Right atrium auricular region (tissue), 2 donors: ENCODE data around the gene NRSN2. TPM values are rescaled to one million over a fixed set of nuclear protein-coding genes. Genes with fewer than 3 reads are reported as not detected.

Source experiments
- DNase-seq: peaks from one replicate; pipeline ENCODE4 v3.0.0-alpha.2; 2019; ENCODE audit warnings: low spot score
- H3K27ac ChIP-seq, 2 donors: fragments of 200-600 bp; sonication (generic); 1 replicate in 1 of 2; 2 replicates in 1 of 2; pipeline ENCODE4 v1.5.1; 2016 to 2019
- H3K27me3 ChIP-seq, 2 donors: fragments of 200-600 bp; sonication (generic); one replicate each; pipeline versions ENCODE4 v1.5.1 to v1.6.0; 2017 to 2019
- H3K36me3 ChIP-seq: fragments of 200-600 bp; sonication (generic); one replicate; pipeline ENCODE4 v1.5.1; 2016
- H3K4me1 ChIP-seq, 2 donors: fragments of 200-600 bp; sonication (generic); one replicate each; pipeline versions ENCODE4 v1.5.1 to v1.6.0; 2017 to 2019
- H3K4me3 ChIP-seq, 2 donors: fragments of 200-600 bp; sonication (generic); 1 replicate in 1 of 2; 2 replicates in 1 of 2; pipeline ENCODE4 v1.5.1; 2017 to 2019; ENCODE audit warnings: mild to moderate bottlenecking in 1 of 2, moderate library complexity in 1 of 2
- H3K9me3 ChIP-seq, 2 donors: fragments of 200-600 bp; sonication (generic); one replicate each; pipeline ENCODE4 v1.5.1; 2019
- CTCF ChIP-seq, 2 donors: fragments of 200-600 bp; sonication (generic); IDR thresholded peaks; one replicate each; pipeline ENCODE4 v1.5.1; 2019; ENCODE audit warnings: antibody characterized with exemption in 2 of 2
- total RNA-seq, 2 donors: library from RNA; depleted of rRNA; stranded (reverse); fragments of >200 nt; gene quantifications; one replicate each; pipeline ENCODE4 v1.1.0, GENCODE V29; 2016

The NRSN2 gene
- total RNA-seq, 2 donors from 2014 or later, result 30.6 to 30.7 TPM

GRCh38 chr20:346033-346639 is 775 bp upstream of the NRSN2 start:
- peak overlapping the region; percentile 94 to 95 for H3K27ac ChIP-seq

GRCh38 chr20:347317-347639 is 367 bp downstream of the NRSN2 start:
- no peak for TF ChIP-seq CTCF (IDR thresholded peaks at IDR 0.05)
- peaks cover 0 to 19% of the 10 kb centered on the region in 2 donors for H3K4me1 ChIP-seq
- H3K36me3 ChIP-seq, result no peaks in the 10 kb centered on the region
- H3K27me3 ChIP-seq, result no peaks in the 10 kb centered on the region
- peak overlapping the region; percentile 94 to 95 for H3K27ac ChIP-seq
- H3K9me3 ChIP-seq, result no peaks in the 10 kb centered on the region
- peak overlapping the region; percentile 51 to 84 for H3K4me3 ChIP-seq
- DNase-seq, result no peak

More at GRCh38 chr20:346033-346639, 775 bp upstream of the NRSN2 start:
- H3K4me1 ChIP-seq, result peaks cover 0 to 19% of the 10 kb centered on the region in 2 donors
- no peak for DNase-seq
- H3K27me3 ChIP-seq, result no peaks in the 10 kb centered on the region
- no peaks in the 10 kb centered on the region for H3K36me3 ChIP-seq
- TF ChIP-seq CTCF (IDR thresholded peaks at IDR 0.05), result no peak
- peaks cover 0 to 5% of the 10 kb centered on the region in 2 donors for H3K9me3 ChIP-seq
- peak overlapping the region; percentile 51 to 84 for H3K4me3 ChIP-seq

- H3K4me3 ChIP-seq, result peak overlapping the region; percentile 51 to 84
- no peak for TF ChIP-seq CTCF (IDR thresholded peaks at IDR 0.05)
- H3K27ac ChIP-seq, result peak overlapping the region; percentile 94 to 95
- no peaks in the 10 kb centered on the region for H3K27me3 ChIP-seq
- peaks cover 0 to 19% of the 10 kb centered on the region in 2 donors for H3K4me1 ChIP-seq
- peak; percentile 90 for DNase-seq
- H3K36me3 ChIP-seq, result no peaks in the 10 kb centered on the region
- no peaks in the 10 kb centered on the region for H3K9me3 ChIP-seq
These were observed 951 bp downstream of the NRSN2 start for GRCh38 chr20:347640-348484.

GRCh38 chr20:348972-349841 is 2.3 kb downstream of the NRSN2 start:
- TF ChIP-seq CTCF (IDR thresholded peaks at IDR 0.05), result no peak
- H3K9me3 ChIP-seq, result no peaks in the 10 kb centered on the region
- H3K4me1 ChIP-seq, result peaks cover 0 to 19% of the 10 kb centered on the region in 2 donors
- no peak for DNase-seq
- no peaks in the 10 kb centered on the region for H3K36me3 ChIP-seq
- H3K27ac ChIP-seq, result peak overlapping the region in 1 of 2 donors; percentile 94
- H3K27me3 ChIP-seq, result no peaks in the 10 kb centered on the region
- no peak overlapping the region for H3K4me3 ChIP-seq

GRCh38 chr20:353166-353565 is 6.3 kb downstream of the NRSN2 start:
- no peak for DNase-seq
- no peak overlapping the region for H3K4me3 ChIP-seq
- H3K9me3 ChIP-seq, result no peaks in the 10 kb centered on the region
- H3K27me3 ChIP-seq, result no peaks in the 10 kb centered on the region
- no peak overlapping the region for H3K27ac ChIP-seq
- peaks cover 0 to 13% of the 10 kb centered on the region in 2 donors for H3K4me1 ChIP-seq
- TF ChIP-seq CTCF (IDR thresholded peaks at IDR 0.05), result no peak
- H3K36me3 ChIP-seq, result no peaks in the 10 kb centered on the region
